HG02840 (cell line): Measurements from ENCODE around the gene PTGDS.
A peak's percentile ranks its signal among the peaks of the same experiment; 100 is the strongest.
"Not testable (repeated sequence)": the region's sequence is repeated elsewhere in the genome, so short reads cannot be mapped to it uniquely, and the experiment has no call there.

Experiments
- ATAC-seq: cut with Tn5 transposase; IDR thresholded peaks from one replicate; pipeline ENCODE4 v1.9.1; 2021; ENCODE audit warnings: mild to moderate bottlenecking, moderate library complexity, moderate number of reproducible peaks; ENCODE audit not compliant: unreplicated experiment, low FRiP score

The PTGDS gene

GRCh38 chr9:136985853-136986252 lies 8.5 kb downstream of the PTGDS start:
- no peak for ATAC-seq

- ATAC-seq: no peak
Measured at GRCh38 chr9:136988872-136989271, 11.6 kb downstream of the PTGDS start.

- no peak for ATAC-seq
Measured at GRCh38 chr9:136990242-136990911, 13.1 kb downstream of the PTGDS start.

GRCh38 chr9:136991993-136992818 lies 14.9 kb downstream of the PTGDS start, which contains the start of gene PAXX:
Gene PAXX, plus strand, starts transcription at chr9:136992422. Its CDS starts 22 bp downstream, at chr9:136992444.
- ATAC-seq: peak; percentile 69

- ATAC-seq: no peak
Measured at GRCh38 chr9:136992819-136993369, 15.6 kb downstream of the PTGDS start.

GRCh38 chr9:136994180-136994887 lies 17.0 kb downstream of the PTGDS start:
- no peak for ATAC-seq

- no peak for ATAC-seq
Measured at GRCh38 chr9:136994888-136995230, 17.6 kb downstream of the PTGDS start.

GRCh38 chr9:136995362-136995761 lies 18.1 kb downstream of the PTGDS start:
- ATAC-seq: no peak

- ATAC-seq: no peak
Measured at GRCh38 chr9:136995772-136996311, 18.5 kb downstream of the PTGDS start.

- ATAC-seq: no peak
Measured at GRCh38 chr9:136996361-136997292, 19.3 kb downstream of the PTGDS start, which contains the start of gene CLIC3. Gene CLIC3, minus strand, starts transcription at chr9:136996568. Its CDS starts 25 bp downstream, at chr9:136996543.

GRCh38 chr9:136997371-136997770 lies 20.1 kb downstream of the PTGDS start:
- no peak for ATAC-seq

- no peak for ATAC-seq
Measured at GRCh38 chr9:136997830-136998234, 20.5 kb downstream of the PTGDS start.

- ATAC-seq: peak; percentile 71
Measured at GRCh38 chr9:137000177-137000930, 23.1 kb downstream of the PTGDS start.

GRCh38 chr9:137001857-137002645 lies 24.7 kb downstream of the PTGDS start:
- no peak for ATAC-seq

GRCh38 chr9:137002646-137003041 lies 25.3 kb downstream of the PTGDS start:
- no peak for ATAC-seq

GRCh38 chr9:137004285-137004684 lies 27.0 kb downstream of the PTGDS start:
- not testable (repeated sequence) for ATAC-seq

- ATAC-seq: no peak
Measured at GRCh38 chr9:137006116-137007003, 29.1 kb downstream of the PTGDS start.
